Measurements from ENCODE around the gene SKAP1.

DNA sequence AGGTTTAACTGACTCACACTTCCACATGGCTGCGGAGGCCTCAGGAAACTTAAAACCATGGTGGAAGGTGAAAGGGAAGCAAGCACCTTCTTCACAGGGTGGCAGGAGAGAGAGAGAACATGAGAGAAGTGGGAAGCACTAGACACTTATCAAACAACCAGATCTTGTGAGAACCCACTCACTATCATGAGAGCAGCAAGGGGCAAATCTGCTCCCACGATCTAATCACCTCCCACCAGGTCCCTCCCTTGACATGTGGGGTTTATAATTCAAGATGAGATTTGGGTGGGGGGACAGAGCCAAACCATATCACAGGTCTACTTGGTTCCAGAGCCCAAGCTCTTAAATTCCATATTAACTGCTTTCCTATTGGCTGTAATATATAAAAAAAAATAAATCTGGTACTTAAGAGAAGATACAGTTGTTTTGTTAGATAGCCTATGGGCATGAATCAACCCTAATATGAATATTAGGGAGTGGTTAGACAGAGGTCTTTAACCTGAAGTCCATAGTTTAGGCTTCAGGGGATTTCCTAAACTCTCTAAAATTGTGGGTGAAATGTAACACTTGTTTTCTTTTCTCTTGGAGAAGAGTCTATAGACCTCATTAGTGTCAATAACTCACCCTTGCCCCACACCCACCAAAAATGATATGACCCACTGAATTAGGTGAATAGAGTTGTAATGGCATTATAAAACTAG is 56.7 kb downstream of the SKAP1 start:
- TF ChIP-seq POLR2AphosphoS5 (IDR thresholded peaks at IDR 0.05; ENCODE audit: low read depth, low read length) (no peak), TAF1 (IDR thresholded peaks at IDR 0.05; ENCODE audit: borderline replicate concordance, low read depth, low read length) (no peak)

Data from GM12892 (cell line).